ENCODE measurements around the gene CCDC39.

DNA sequence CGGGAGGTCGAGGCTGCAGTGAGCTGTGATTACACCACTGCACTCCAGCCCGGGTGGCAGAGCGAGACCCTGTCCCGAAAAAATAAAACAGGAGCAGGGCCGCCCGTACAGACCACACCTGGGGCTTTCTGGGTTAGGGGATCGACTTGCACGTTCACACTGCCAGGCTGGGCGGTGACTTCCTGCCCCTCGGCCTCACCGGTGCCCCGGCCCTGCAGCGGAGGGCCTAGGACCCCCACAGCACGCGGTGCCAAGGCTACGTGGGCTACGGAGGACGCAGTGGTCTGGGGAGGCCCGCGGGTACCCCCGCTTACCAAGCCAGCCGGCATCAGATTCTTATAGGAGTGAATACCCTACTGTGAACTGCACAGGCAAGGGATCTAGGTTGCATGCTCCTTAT lies 88.9 kb downstream of the CCDC39 start:
- TF ChIP-seq, protein P1, sequence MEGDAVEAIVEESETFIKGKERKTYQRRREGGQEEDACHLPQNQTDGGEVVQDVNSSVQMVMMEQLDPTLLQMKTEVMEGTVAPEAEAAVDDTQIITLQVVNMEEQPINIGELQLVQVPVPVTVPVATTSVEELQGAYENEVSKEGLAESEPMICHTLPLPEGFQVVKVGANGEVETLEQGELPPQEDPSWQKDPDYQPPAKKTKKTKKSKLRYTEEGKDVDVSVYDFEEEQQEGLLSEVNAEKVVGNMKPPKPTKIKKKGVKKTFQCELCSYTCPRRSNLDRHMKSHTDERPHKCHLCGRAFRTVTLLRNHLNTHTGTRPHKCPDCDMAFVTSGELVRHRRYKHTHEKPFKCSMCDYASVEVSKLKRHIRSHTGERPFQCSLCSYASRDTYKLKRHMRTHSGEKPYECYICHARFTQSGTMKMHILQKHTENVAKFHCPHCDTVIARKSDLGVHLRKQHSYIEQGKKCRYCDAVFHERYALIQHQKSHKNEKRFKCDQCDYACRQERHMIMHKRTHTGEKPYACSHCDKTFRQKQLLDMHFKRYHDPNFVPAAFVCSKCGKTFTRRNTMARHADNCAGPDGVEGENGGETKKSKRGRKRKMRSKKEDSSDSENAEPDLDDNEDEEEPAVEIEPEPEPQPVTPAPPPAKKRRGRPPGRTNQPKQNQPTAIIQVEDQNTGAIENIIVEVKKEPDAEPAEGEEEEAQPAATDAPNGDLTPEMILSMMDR (IDR thresholded peaks at IDR 0.05): no peak
- no peak for TF ChIP-seq POLR2A (IDR thresholded peaks at IDR 0.05)

All from ovary (tissue), 3 donors.